ENCODE measurements around the gene KLF1.
"Not testable (repeated sequence)": the region's sequence is repeated elsewhere in the genome, so short reads cannot be mapped to it uniquely, and the experiment has no call there.

KLF1 gene

GRCh38 chr19:12921047-12921446, 34.0 kb upstream of the KLF1 start:
- Histone ChIP-seq H3K27ac (ENCODE audit: low read length, poor library complexity, severe bottlenecking) (no peak overlapping the region), H3K4ac (ENCODE audit: low read depth in 1 of 2, low read length in 2 of 2) (no peak overlapping the region), H3K36me3 (ENCODE audit: control insufficient read depth in 1 of 2, insufficient read depth in 2 of 2, low read depth in 1 of 2, low read length in 2 of 2) (peaks cover 33 to 43% of the 10 kb centered on the region in 2 experiments), H2AK5ac (ENCODE audit: low read length, severe bottlenecking) (no peak overlapping the region), H3K4me1 (ENCODE audit: control insufficient read depth, insufficient read depth, low read depth, low read length) (peaks cover 3% of the 10 kb centered on the region), H3K4me3 (ENCODE audit: insufficient read depth in 1 of 2, low read depth in 1 of 2, low read length in 2 of 2) (no peak overlapping the region), H2AFZ (ENCODE audit: low read depth, low read length) (no peak overlapping the region), H2BK5ac (ENCODE audit: low read depth, low read length, poor library complexity, severe bottlenecking) (no peak overlapping the region), H3K9ac (ENCODE audit: low read length) (no peak overlapping the region), H3K9me3 (ENCODE audit: control insufficient read depth, low read length) (no peaks in the 10 kb centered on the region), H3K18ac (ENCODE audit: low read depth in 1 of 2, low read length in 2 of 2) (no peak overlapping the region), H3K14ac (ENCODE audit: low read length in 2 of 2) (no peak overlapping the region), H3K27me3 (ENCODE audit: control insufficient read depth in 1 of 2, insufficient read depth in 1 of 2, low read length in 2 of 2) (no peaks in the 10 kb centered on the region), H4K8ac (ENCODE audit: low read length) (no peak overlapping the region), H3K4me2 (ENCODE audit: low read length, poor library complexity, severe bottlenecking) (no peak overlapping the region), H4K91ac (ENCODE audit: low read length) (no peak overlapping the region), H3K23ac (ENCODE audit: low read length in 2 of 2) (no peak overlapping the region), H2BK120ac (ENCODE audit: low read depth, low read length) (no peak overlapping the region), H3K79me1 (replicated peaks; ENCODE audit: low read length, poor library complexity, severe bottlenecking) (peaks cover 8% of the 10 kb centered on the region), H2BK15ac (ENCODE audit: low read depth, poor library complexity, severe bottlenecking) (no peak overlapping the region), H2BK12ac (ENCODE audit: low read length in 2 of 2) (no peak overlapping the region)
- WGBS: 84% methylated on average over 3 of the region's 3 CpGs
- DNase-seq: no peak

GRCh38 chr19:12918253-12918652, 31.3 kb upstream of the KLF1 start:
- H3K27ac ChIP-seq (ENCODE audit: low read length, poor library complexity, severe bottlenecking): no peak overlapping the region
- no peak overlapping the region for H3K23ac ChIP-seq (ENCODE audit: low read length in 2 of 2)
- no peak overlapping the region for H2BK15ac ChIP-seq (ENCODE audit: low read depth, poor library complexity, severe bottlenecking)
- H3K36me3 ChIP-seq (ENCODE audit: control insufficient read depth in 1 of 2, insufficient read depth in 2 of 2, low read depth in 1 of 2, low read length in 2 of 2): peaks cover 11 to 17% of the 10 kb centered on the region in 2 experiments
- H3K79me1 ChIP-seq (replicated peaks; ENCODE audit: low read length, poor library complexity, severe bottlenecking): no peaks in the 10 kb centered on the region
- H3K9me3 ChIP-seq (ENCODE audit: control insufficient read depth, low read length): no peaks in the 10 kb centered on the region
- no peak overlapping the region for H3K4ac ChIP-seq (ENCODE audit: low read depth in 1 of 2, low read length in 2 of 2)
- H3K4me1 ChIP-seq (ENCODE audit: control insufficient read depth, insufficient read depth, low read depth, low read length): peaks cover 3% of the 10 kb centered on the region
- H2BK120ac ChIP-seq (ENCODE audit: low read depth, low read length): no peak overlapping the region
- no peak overlapping the region for H4K8ac ChIP-seq (ENCODE audit: low read length)
- H2AK5ac ChIP-seq (ENCODE audit: low read length, severe bottlenecking): no peak overlapping the region
- WGBS: 95% methylated on average over 14 of the region's 14 CpGs
- H3K4me2 ChIP-seq (ENCODE audit: low read length, poor library complexity, severe bottlenecking): no peak overlapping the region
- no peak overlapping the region for H2BK12ac ChIP-seq (ENCODE audit: low read length in 2 of 2)
- H2AFZ ChIP-seq (ENCODE audit: low read depth, low read length): no peak overlapping the region
- H3K18ac ChIP-seq (ENCODE audit: low read depth in 1 of 2, low read length in 2 of 2): no peak overlapping the region
- H4K91ac ChIP-seq (ENCODE audit: low read length): no peak overlapping the region
- DNase-seq: no peak
- no peak overlapping the region for H3K14ac ChIP-seq (ENCODE audit: low read length in 2 of 2)
- no peaks in the 10 kb centered on the region for H3K27me3 ChIP-seq (ENCODE audit: control insufficient read depth in 1 of 2, insufficient read depth in 1 of 2, low read length in 2 of 2)
- H3K4me3 ChIP-seq (ENCODE audit: insufficient read depth in 1 of 2, low read depth in 1 of 2, low read length in 2 of 2): no peak overlapping the region
- no peak overlapping the region for H2BK5ac ChIP-seq (ENCODE audit: low read depth, low read length, poor library complexity, severe bottlenecking)
- H3K9ac ChIP-seq (ENCODE audit: low read length): no peak overlapping the region

GRCh38 chr19:12915860-12916259, 28.9 kb upstream of the KLF1 start:
- 90% methylated on average over 3 of the region's 4 CpGs for WGBS
- not testable (repeated sequence) for H2AK5ac ChIP-seq (ENCODE audit: low read length, severe bottlenecking); H3K27ac ChIP-seq (ENCODE audit: low read length, poor library complexity, severe bottlenecking); H3K9ac ChIP-seq (ENCODE audit: low read length); H2BK12ac ChIP-seq (ENCODE audit: low read length in 2 of 2); H4K91ac ChIP-seq (ENCODE audit: low read length); H3K9me3 ChIP-seq (ENCODE audit: control insufficient read depth, low read length); H3K36me3 ChIP-seq (ENCODE audit: control insufficient read depth in 1 of 2, insufficient read depth in 2 of 2, low read depth in 1 of 2, low read length in 2 of 2); H3K23ac ChIP-seq (ENCODE audit: low read length in 2 of 2); H2BK5ac ChIP-seq (ENCODE audit: low read depth, low read length, poor library complexity, severe bottlenecking); H3K4me2 ChIP-seq (ENCODE audit: low read length, poor library complexity, severe bottlenecking); H3K14ac ChIP-seq (ENCODE audit: low read length in 2 of 2); H2BK120ac ChIP-seq (ENCODE audit: low read depth, low read length); H3K4me1 ChIP-seq (ENCODE audit: control insufficient read depth, insufficient read depth, low read depth, low read length); H4K8ac ChIP-seq (ENCODE audit: low read length); DNase-seq; H3K4ac ChIP-seq (ENCODE audit: low read depth in 1 of 2, low read length in 2 of 2); H2AFZ ChIP-seq (ENCODE audit: low read depth, low read length); H3K79me1 ChIP-seq (replicated peaks; ENCODE audit: low read length, poor library complexity, severe bottlenecking); H2BK15ac ChIP-seq (ENCODE audit: low read depth, poor library complexity, severe bottlenecking); H3K4me3 ChIP-seq (ENCODE audit: insufficient read depth in 1 of 2, low read depth in 1 of 2, low read length in 2 of 2); H3K18ac ChIP-seq (ENCODE audit: low read depth in 1 of 2, low read length in 2 of 2); H3K27me3 ChIP-seq (ENCODE audit: control insufficient read depth in 1 of 2, insufficient read depth in 1 of 2, low read length in 2 of 2)

DNA sequence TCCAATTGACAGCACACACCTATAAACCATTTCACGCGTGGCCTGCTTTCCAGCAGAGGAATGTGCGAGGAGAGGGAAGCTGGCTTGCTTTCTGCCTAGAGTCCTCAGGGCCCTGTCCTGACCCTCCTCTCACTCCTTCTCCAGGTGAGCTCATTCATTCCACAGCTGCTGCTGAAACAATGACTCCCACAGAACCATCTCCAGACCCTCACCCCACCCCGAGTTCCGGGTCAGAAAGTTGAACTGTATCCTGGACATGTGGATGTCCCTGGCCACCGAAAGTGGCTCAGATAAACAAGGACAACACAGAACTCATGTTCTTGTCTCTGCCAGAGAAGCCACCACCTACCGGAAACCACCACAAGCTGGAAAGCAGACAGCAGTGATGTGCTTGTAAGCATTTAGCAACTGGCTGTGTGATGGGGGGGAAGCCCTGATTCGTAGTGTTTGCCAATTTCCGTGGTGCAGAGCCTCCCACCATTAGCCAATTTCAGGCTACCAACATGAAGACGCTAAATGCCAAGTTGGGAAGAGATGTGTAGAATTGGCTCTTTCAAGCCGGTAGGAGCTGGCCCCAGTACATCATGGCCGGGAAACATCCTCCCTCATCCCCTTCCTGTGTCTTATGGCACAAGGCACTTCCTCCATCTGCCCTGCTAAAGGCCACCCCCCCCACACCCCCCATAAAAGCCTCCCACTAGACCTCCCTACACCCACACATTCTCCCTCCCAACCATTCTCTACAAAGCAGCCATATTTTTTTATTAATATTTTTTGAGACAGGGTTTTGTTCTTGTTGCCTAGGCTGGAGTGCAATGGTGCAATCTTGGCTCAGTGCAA, 27.1 kb upstream of the KLF1 start:
- Histone ChIP-seq H3K4me3 (ENCODE audit: insufficient read depth in 1 of 2, low read depth in 1 of 2, low read length in 2 of 2) (no peak overlapping the region), H2AK5ac (ENCODE audit: low read length, severe bottlenecking) (no peak overlapping the region), H3K9ac (ENCODE audit: low read length) (no peak overlapping the region), H3K4ac (ENCODE audit: low read depth in 1 of 2, low read length in 2 of 2) (no peak overlapping the region), H3K23ac (ENCODE audit: low read length in 2 of 2) (no peak overlapping the region), H4K91ac (ENCODE audit: low read length) (no peak overlapping the region), H2AFZ (ENCODE audit: low read depth, low read length) (no peak overlapping the region), H3K18ac (ENCODE audit: low read depth in 1 of 2, low read length in 2 of 2) (no peak overlapping the region), H3K27ac (ENCODE audit: low read length, poor library complexity, severe bottlenecking) (no peak overlapping the region), H2BK15ac (ENCODE audit: low read depth, poor library complexity, severe bottlenecking) (no peak overlapping the region), H3K4me1 (ENCODE audit: control insufficient read depth, insufficient read depth, low read depth, low read length) (peaks cover 6% of the 10 kb centered on the region), H3K9me3 (ENCODE audit: control insufficient read depth, low read length) (no peaks in the 10 kb centered on the region), H3K36me3 (ENCODE audit: control insufficient read depth in 1 of 2, insufficient read depth in 2 of 2, low read depth in 1 of 2, low read length in 2 of 2) (no peaks in the 10 kb centered on the region), H2BK120ac (ENCODE audit: low read depth, low read length) (no peak overlapping the region), H2BK5ac (ENCODE audit: low read depth, low read length, poor library complexity, severe bottlenecking) (no peak overlapping the region), H4K8ac (ENCODE audit: low read length) (peak overlapping the region; percentile 28), H3K14ac (ENCODE audit: low read length in 2 of 2) (no peak overlapping the region), H3K4me2 (ENCODE audit: low read length, poor library complexity, severe bottlenecking) (no peak overlapping the region), H3K27me3 (ENCODE audit: control insufficient read depth in 1 of 2, insufficient read depth in 1 of 2, low read length in 2 of 2) (peaks cover 0 to 4% of the 10 kb centered on the region in 2 experiments), H2BK12ac (ENCODE audit: low read length in 2 of 2) (no peak overlapping the region), H3K79me1 (replicated peaks; ENCODE audit: low read length, poor library complexity, severe bottlenecking) (no peaks in the 10 kb centered on the region)
- no peak for DNase-seq
- WGBS: 91% methylated on average over 12 of the region's 12 CpGs
